GM21528 (cell line): Measurements from ENCODE around the gene CRYGC.
"Not testable (repeated sequence)": the region's sequence is repeated elsewhere in the genome, so short reads cannot be mapped to it uniquely, and the experiment has no call there.

Source experiments
- ATAC-seq: cut with Tn5 transposase; IDR thresholded peaks from one replicate; pipeline ENCODE4 v1.9.1; 2021; ENCODE audit warnings: mild to moderate bottlenecking, moderate library complexity; ENCODE audit not compliant: unreplicated experiment, low FRiP score

CRYGC gene

DNA sequence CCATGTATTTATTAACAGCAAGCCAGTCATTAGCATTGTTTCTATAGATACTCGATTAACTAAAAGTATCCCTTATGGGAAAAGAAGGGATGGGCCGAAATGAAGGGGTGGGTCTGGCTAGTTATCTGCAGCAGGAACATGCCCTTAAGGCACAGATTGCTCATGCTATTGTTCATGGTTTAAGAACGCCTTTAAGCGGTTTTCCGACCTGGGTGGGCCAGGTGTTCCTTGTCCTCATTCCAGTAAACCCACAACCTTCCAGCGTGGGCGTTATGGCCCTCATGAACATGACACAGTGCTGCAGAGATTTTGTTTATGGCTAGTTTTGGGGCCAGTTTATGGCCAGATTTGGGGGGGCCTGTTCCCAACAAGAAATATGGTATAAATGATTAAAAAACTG lies 8.7 kb upstream of the CRYGC start:
- not testable (repeated sequence) for ATAC-seq

DNA sequence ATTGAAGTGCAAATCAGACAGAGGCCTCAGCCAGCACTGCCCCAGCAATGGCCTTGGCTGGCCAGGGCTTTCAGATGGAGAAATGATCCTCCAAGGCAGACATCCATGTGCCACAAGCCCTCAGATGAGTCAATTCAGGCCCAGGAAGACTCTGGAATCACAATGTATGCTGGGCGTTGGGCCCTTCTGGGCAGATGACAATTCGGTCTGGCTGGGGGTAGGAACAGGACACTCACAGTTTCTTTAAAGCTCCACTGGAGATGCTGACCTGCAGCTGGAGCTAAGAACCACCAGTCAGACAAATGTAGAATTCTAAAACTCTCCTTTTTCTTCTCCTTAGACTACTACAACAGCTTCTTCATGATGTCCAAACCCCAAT lies 7.1 kb upstream of the CRYGC start:
- no peak for ATAC-seq

- no peak for ATAC-seq
These were observed 6.4 kb upstream of the CRYGC start for GRCh38 chr2:208135794-208136715.

- ATAC-seq, result no peak
These were observed 5.4 kb upstream of the CRYGC start for GRCh38 chr2:208134928-208135586.

DNA sequence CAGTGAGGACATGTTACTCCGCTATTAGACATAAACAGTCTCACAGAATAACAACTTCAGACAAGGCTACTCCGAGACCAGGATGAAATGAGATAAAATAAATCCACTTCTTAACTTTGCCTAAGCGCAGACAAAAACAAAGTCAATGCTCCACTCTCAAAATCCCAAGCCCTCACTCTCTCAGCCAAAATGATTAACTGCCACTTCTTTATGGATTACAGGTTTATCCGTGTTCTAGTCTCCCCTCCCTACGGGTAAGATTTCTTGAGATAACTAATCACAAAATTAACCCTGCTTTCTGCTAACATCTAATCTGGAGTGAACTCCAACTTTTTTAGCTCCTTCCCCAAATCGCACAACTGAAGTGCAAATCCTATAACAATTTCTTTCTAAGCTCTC lies 1.1 kb upstream of the CRYGC start:
- ATAC-seq, result no peak

DNA sequence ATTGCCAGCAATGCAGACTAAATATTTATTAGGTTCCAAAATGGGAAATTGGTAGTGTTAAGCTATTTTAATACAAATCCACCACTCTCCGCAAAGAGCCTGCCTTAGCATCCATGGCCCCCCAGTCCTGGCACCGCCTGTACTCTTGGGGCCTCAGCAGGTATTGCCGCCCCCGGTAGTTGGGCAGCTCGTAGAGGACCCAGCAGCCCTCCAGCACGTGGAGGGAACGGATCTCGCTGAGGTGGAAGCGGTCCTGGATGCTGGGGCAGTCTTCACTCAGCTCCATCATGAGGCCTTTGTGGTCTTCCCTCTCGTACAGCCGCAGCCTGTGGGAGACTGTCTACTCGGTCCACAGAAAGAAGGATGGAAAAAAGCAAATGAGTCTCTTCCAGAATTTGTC lies 1.5 kb downstream of the CRYGC start:
- no peak for ATAC-seq

GRCh38 chr2:208127090-208127489 lies 2.5 kb downstream of the CRYGC start:
- ATAC-seq, result no peak

- no peak for ATAC-seq
These were observed 4.4 kb downstream of the CRYGC start for GRCh38 chr2:208125251-208125650.

DNA sequence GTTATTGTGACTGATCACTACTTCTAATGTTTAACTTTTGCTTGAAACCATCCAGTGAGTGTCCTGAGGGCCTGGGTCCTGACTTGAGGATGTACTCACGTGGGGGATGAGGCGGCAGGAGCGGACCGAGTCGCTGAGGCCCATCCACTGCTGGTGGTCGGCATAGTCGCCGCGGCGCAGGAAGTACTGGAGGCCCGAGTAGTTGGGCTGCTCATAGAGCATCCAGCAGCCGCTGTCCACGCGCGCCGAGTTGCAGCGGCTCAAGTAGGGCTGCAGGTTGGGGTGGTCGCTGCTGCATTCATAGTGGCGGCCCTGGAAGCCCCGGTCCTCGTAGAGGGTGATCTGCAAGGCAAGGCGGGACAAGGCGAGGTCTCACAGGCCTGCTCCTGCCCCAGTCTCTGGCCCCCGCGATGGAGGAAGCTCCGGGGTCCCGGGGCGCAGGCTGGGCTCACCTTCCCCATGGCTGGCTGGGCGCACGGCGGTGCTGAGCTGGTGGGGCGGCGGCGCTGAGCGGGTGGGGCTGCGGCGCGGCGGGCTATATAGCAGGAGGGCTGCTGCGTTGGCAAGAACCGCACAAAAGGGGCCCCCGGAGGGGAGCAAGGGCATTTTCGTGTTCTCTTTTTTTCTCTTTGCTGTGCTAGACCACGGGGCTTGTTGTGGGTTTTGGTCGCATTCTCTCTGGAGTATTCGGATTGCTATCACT lies 5.5 kb downstream of the CRYGC start, which contains the start of gene CRYGD:
TSS of gene CRYGD (minus strand) at position 512 of the 703 bp plus-strand sequence. CDS start at position 461, 51 bp downstream.
- ATAC-seq, result not testable (repeated sequence)

- no peak for ATAC-seq
These were observed 7.4 kb downstream of the CRYGC start for GRCh38 chr2:208122248-208122647.

- ATAC-seq, result no peak
These were observed 10.7 kb downstream of the CRYGC start for GRCh38 chr2:208118918-208119317.

GRCh38 chr2:208117390-208117789 lies 12.2 kb downstream of the CRYGC start:
- not testable (repeated sequence) for ATAC-seq

DNA sequence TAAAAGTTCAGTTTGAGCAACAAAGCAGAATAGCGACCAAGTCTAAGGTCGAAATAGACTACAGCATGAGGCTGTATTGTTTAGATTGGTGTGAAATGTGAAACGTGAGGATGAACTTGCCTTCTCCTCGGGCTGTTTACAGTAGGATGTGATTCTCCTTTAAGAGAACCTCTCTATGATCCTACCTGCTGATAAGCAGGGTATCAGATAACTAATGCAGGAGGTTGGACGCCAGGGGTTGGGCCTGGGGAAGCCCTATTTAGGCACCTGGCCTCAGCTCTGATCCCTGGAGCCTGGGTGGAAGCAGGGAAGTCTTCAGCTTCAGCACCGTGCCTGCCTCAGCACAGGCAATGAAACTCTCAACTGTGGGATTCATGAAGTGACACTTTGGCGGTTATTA lies 16.7 kb downstream of the CRYGC start:
- no peak for ATAC-seq

DNA sequence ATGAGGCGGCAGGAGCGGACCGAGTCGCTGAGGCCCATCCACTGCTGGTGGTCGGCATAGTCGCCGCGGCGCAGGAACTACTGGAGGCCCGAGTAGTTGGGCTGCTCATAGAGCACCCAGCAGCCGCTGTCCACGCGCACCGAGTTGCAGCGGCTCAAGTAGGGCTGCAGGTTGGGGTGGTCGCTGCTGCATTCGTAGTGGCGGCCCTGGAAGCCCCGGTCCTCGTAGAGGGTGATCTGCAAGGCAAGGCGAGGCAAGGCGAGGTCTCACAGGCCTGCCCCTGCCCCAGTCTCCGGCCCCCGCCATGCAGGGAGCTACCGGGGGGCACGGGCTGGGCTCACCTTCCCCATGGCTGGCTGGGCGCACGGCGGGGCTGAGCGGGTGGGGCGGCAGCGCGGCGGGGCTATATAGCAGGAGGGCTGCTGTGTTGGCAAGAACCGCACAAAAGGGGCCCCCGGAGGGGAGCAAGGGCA lies 17.3 kb downstream of the CRYGC start:
- ATAC-seq, result not testable (repeated sequence)

- ATAC-seq, result no peak
These were observed 26.0 kb downstream of the CRYGC start for GRCh38 chr2:208103616-208104015.

DNA sequence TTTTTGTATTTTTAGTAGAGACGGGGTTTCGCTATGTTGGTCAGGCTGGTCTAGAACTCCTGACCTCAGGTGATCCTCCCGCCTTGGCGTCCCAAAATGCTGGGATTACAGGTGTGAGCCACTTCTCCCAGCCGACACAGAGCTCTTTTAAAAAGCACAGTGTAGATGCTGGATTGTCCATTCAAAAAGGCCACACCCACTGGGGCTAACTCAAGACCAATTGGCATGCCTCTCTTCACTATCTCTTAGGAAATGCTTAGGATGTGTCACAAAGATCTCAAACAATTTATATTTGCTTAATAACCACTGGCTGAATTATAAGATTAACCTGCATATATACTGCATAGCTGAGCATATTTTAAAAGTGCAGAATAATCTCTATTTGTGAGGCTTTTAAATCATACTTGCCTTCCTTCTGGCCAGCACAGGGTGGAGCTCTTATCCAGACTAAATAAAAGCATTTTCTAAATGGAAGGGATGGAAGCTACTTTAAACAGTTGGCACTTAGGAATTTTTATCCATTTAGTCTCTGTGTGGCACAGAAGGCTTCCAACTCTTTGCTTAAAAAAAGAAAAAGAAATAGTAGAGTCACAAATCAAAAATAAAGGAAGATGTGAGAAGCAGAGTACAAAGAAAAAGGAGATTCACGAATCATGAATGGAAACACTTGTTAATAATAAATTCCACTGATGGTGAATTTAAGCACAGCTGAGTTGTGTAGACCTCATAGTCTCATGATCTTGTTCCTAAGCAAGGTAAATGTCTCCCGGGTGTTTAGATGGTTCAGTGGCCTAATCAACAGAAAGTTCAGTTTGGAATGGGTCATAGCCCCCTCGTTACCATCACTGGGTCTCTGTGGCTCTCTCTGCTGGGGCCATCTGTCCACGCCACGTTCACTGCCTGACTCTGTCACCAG lies 27.7 kb downstream of the CRYGC start:
- ATAC-seq, result no peak

DNA sequence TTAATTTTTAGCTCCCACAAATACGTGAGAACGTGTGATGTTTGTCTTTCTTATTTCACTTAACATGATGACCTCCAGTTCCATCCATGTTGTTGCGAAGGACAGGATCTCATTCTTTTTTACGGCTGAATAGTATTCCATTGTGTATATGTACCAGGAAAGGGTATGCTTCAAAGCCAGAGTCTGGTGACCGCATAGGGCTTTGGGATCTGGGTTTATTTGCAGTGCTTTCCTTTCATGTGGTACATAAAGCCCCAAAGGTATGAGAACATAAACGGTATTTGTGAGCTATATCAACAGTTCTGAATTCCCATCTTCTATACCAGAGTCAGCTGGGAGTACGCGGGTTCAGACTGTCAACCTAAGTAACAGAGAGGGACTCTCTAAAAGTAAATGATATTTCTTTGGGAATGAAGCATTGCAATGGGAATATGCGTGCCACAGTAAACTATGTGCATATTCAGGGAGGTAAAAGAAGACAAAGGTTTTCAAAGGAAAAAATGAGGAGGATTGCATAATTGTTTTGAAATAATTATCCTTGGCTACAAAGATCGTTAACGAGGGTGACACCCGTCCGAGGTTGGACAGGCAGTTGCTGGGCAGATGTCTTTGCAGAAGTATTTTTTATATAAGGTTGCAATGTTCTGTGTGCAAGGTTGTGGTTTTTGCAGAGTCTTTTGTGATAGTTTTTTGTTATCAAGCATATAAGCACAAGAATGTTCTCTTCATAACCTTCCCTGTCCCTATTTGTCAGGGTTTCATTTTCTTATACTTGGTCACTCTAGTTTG lies 29.8 kb downstream of the CRYGC start:
- no peak for ATAC-seq

DNA sequence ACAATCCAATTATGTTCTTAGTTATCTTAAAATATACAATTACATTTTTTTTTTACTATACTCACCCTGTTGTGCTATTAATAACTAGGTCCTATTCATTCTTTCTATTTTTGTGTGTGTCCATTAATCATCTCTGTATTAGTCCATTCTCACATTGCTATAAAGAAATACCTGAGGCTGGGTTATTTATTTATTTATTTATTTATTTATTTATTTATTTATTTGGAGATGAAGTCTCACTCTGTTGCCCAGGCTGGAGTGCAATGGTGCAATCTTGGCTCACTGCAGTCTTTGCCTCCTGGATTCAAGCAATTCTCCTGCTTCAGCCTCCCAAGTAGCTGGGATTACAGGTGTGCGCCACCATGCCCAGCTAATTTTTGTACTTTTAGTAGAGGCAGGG lies 30.9 kb downstream of the CRYGC start:
- not testable (repeated sequence) for ATAC-seq

- no peak for ATAC-seq
These were observed 31.4 kb downstream of the CRYGC start for GRCh38 chr2:208098267-208098666.
